Measurements from ENCODE around the gene NEURL1B. TPM values are rescaled to one million over a fixed set of nuclear protein-coding genes. Genes with fewer than 3 reads are reported as not detected.
A peak's percentile ranks its signal among the peaks of the same experiment; 100 is the strongest.

The NEURL1B gene
- total and polyA plus RNA-seq, 10 donors: 0.26 to 2.5 (median 1.2) TPM

- 68 to 79% (median 78%) methylated on average over 13 to 14 of the region's 14 CpGs for WGBS, 5 donors
- H3K36me3 ChIP-seq: no peaks in the 10 kb centered on the region
- H3K9me3 ChIP-seq: peaks cover 0 to 11% (median 4%) of the 10 kb centered on the region in 8 donors
- H3K27me3 ChIP-seq (replicated peaks in 1 of 7): peaks cover 0 to 17% (median 0%) of the 10 kb centered on the region in 7 donors
- H3K4me3 ChIP-seq: no peak overlapping the region
- H3K27ac ChIP-seq: peak overlapping the region in 1 of 8 donors; percentile 0
- intact Hi-C loops (cut with DNase I; ENCODE audit: low total_unique reads): no loop called here
- peak; percentile 48 for DNase-seq
- no peak for TF ChIP-seq POLR2AphosphoS5 (IDR thresholded peaks at IDR 0.05)
- no peak for TF ChIP-seq POLR2A (IDR thresholded peaks at IDR 0.05)
- TF ChIP-seq CTCF (IDR thresholded peaks at IDR 0.05 in 8 of 11, conservative IDR thresholded peaks at IDR 0.05 in 3 of 11): no peak
- no peaks in the 10 kb centered on the region for H3K4me1 ChIP-seq
Measured at GRCh38 chr5:172602783-172603231, 38.3 kb upstream of the NEURL1B start.

GRCh38 chr5:172603251-172603806 is 37.7 kb upstream of the NEURL1B start:
- intact Hi-C loops (cut with DNase I; ENCODE audit: low total_unique reads): no loop called here
- H3K27me3 ChIP-seq (replicated peaks in 1 of 7): peaks cover 0 to 12% (median 0%) of the 10 kb centered on the region in 7 donors
- TF ChIP-seq CTCF (IDR thresholded peaks at IDR 0.05 in 8 of 11, conservative IDR thresholded peaks at IDR 0.05 in 3 of 11): no peak
- no peak for TF ChIP-seq POLR2A (IDR thresholded peaks at IDR 0.05)
- no peak for TF ChIP-seq POLR2AphosphoS5 (IDR thresholded peaks at IDR 0.05)
- H3K36me3 ChIP-seq: no peaks in the 10 kb centered on the region
- peak; percentile 37 for DNase-seq
- peak overlapping the region in 1 of 8 donors; percentile 0 for H3K27ac ChIP-seq
- 65 to 78% (median 73%) methylated on average over 17 of the region's 17 CpGs for WGBS, 5 donors
- H3K9me3 ChIP-seq: peaks cover 0 to 11% (median 4%) of the 10 kb centered on the region in 8 donors
- H3K4me1 ChIP-seq: no peaks in the 10 kb centered on the region
- H3K4me3 ChIP-seq: no peak overlapping the region

- peaks cover 0 to 11% (median 4%) of the 10 kb centered on the region in 8 donors for H3K9me3 ChIP-seq
- no peak overlapping the region for H3K4me3 ChIP-seq
- no peak overlapping the region for H3K27ac ChIP-seq
- peaks cover 0 to 4% (median 0%) of the 10 kb centered on the region in 7 donors for H3K27me3 ChIP-seq (replicated peaks in 1 of 7)
- intact Hi-C loops (cut with DNase I; ENCODE audit: low total_unique reads): no loop called here
- no peaks in the 10 kb centered on the region for H3K4me1 ChIP-seq
- DNase-seq: no peak
- H3K36me3 ChIP-seq: no peaks in the 10 kb centered on the region
- TF ChIP-seq CTCF (IDR thresholded peaks at IDR 0.05 in 8 of 11, conservative IDR thresholded peaks at IDR 0.05 in 3 of 11): no peak
- TF ChIP-seq POLR2AphosphoS5 (IDR thresholded peaks at IDR 0.05): no peak
- TF ChIP-seq POLR2A (IDR thresholded peaks at IDR 0.05): no peak
Measured at GRCh38 chr5:172605466-172605865, 35.6 kb upstream of the NEURL1B start.

GRCh38 chr5:172606156-172606785 is 34.8 kb upstream of the NEURL1B start:
- no peak for DNase-seq
- Histone ChIP-seq H3K9me3 (peaks cover 0 to 11% (median 4%) of the 10 kb centered on the region in 8 donors), H3K4me1 (no peaks in the 10 kb centered on the region), H3K27me3 (replicated peaks in 1 of 7) (peaks cover 0 to 4% (median 0%) of the 10 kb centered on the region in 7 donors), H3K4me3 (no peak overlapping the region), H3K36me3 (no peaks in the 10 kb centered on the region), H3K27ac (no peak overlapping the region)
- intact Hi-C loops (cut with DNase I; ENCODE audit: low total_unique reads): no loop called here
- WGBS, 5 donors: 60 to 78% (median 71%) methylated on average over 4 of the region's 4 CpGs
- TF ChIP-seq CTCF (IDR thresholded peaks at IDR 0.05 in 8 of 11, conservative IDR thresholded peaks at IDR 0.05 in 3 of 11): no peak
- no peak for TF ChIP-seq POLR2A (IDR thresholded peaks at IDR 0.05)
- TF ChIP-seq POLR2AphosphoS5 (IDR thresholded peaks at IDR 0.05): no peak

All from spleen (tissue), 11 donors.